Measurements from ENCODE around the gene ATXN1.
A peak's percentile ranks its signal among the peaks of the same experiment; 100 is the strongest.

The ATXN1 gene

GRCh38 chr6:16712931-16713484 lies 48.3 kb downstream of the ATXN1 start (continued):
- TF ChIP-seq ZNF280C (tag by site-specific recombination; IDR thresholded peaks at IDR 0.05) (no peak), ZNF747 (tag by site-specific recombination; IDR thresholded peaks at IDR 0.05) (no peak), ZNF362 (tag by site-specific recombination; IDR thresholded peaks at IDR 0.05) (no peak), KLF9 (tag by site-specific recombination; IDR thresholded peaks at IDR 0.05; ENCODE audit: low read depth) (no peak; the same call in 1 of the 2 replicates), ZNF664 (tag by site-specific recombination; IDR thresholded peaks at IDR 0.05) (peak; percentile 22; the same call in 1 of the 2 replicates), BCL11B (tag by site-specific recombination; IDR thresholded peaks at IDR 0.05; ENCODE audit: low read depth) (no peak), ZNF18 (tag by site-specific recombination; IDR thresholded peaks at IDR 0.05) (no peak), ZNF112 (tag by site-specific recombination; IDR thresholded peaks at IDR 0.05) (no peak), ZNF692 (tag by site-specific recombination; IDR thresholded peaks at IDR 0.05) (peak; percentile 86), SP2 (tag by site-specific recombination; IDR thresholded peaks at IDR 0.05) (no peak), ZNF146 (tag by site-specific recombination; IDR thresholded peaks at IDR 0.05) (no peak), ZNF155 (tag by site-specific recombination; IDR thresholded peaks at IDR 0.05) (no peak), ZSCAN30 (tag by site-specific recombination; IDR thresholded peaks at IDR 0.05) (peak; percentile 90; the same call in 1 of the 2 replicates), ZNF785 (tag by site-specific recombination; IDR thresholded peaks at IDR 0.05) (no peak), SP7 (tag by site-specific recombination; IDR thresholded peaks at IDR 0.05) (peak; percentile 95), PRDM10 (tag by site-specific recombination; IDR thresholded peaks at IDR 0.05) (peak; percentile 60), REPIN1 (tag by site-specific recombination; IDR thresholded peaks at IDR 0.05; ENCODE audit: low read depth) (no peak), SCRT2 (tag by site-specific recombination; IDR thresholded peaks at IDR 0.05) (no peak), TSHZ1 (tag by site-specific recombination; IDR thresholded peaks at IDR 0.05; ENCODE audit: borderline replicate concordance) (peak; percentile 77), ZNF426 (tag by site-specific recombination; IDR thresholded peaks at IDR 0.05) (no peak), ZNF645 (tag by site-specific recombination; IDR thresholded peaks at IDR 0.05) (no peak), ZBTB1 (tag by site-specific recombination; IDR thresholded peaks at IDR 0.05) (no peak), ZNF398 (tag by site-specific recombination; IDR thresholded peaks at IDR 0.05) (peak; percentile 66)
